IMR-90 (cell line): Measurements from ENCODE around the gene RAB23. TPM values are rescaled to one million over a fixed set of nuclear protein-coding genes. Genes with fewer than 3 reads are reported as not detected.

Experiments
- RAD21 ChIP-seq: IDR thresholded peaks from 2 replicates; pipeline ENCODE4 v1.6.1; 2012; ENCODE audit warnings: low read length, improper control_type of control experiment
- RCOR1 ChIP-seq: IDR thresholded peaks from 2 replicates; pipeline ENCODE4 v1.6.1; 2012; ENCODE audit warnings: mild to moderate bottlenecking, low read length, improper control_type of control experiment; ENCODE audit not compliant: insufficient replicate concordance
- RFX5 ChIP-seq: IDR thresholded peaks from 2 replicates; pipeline ENCODE4 v1.8.0; 2012; ENCODE audit warnings: low read depth, mild to moderate bottlenecking, low read length, moderate library complexity
- polyA plus RNA-seq, 3 experiments: library from polyadenylated mRNA; depleted of rRNA; stranded (reverse); fragments of >200 nt; gene quantifications; 2 replicates each; pipeline ENCODE4 v1.2.3, GENCODE V29; 2012; ENCODE audit warnings: low replicate concordance in 1 of 3
- total RNA-seq: library from RNA; depleted of rRNA; stranded (reverse); fragments of >200 nt; gene quantifications from 2 replicates; pipeline ENCODE4 v1.2.3, GENCODE V29; 2012
- TF ChIP-seq, protein P1 (sequence below): conservative IDR thresholded peaks from 2 replicates; pipeline ENCODE4 v1.5.1; 2012; ENCODE audit warnings: mild to moderate bottlenecking, low read depth, low read length, improper control_type of control experiment

Gene RAB23
- total and polyA plus RNA-seq, 2 of the 4 experiments (the other 2 are of a cell fraction) = 10.8 to 13.3 TPM

DNA sequence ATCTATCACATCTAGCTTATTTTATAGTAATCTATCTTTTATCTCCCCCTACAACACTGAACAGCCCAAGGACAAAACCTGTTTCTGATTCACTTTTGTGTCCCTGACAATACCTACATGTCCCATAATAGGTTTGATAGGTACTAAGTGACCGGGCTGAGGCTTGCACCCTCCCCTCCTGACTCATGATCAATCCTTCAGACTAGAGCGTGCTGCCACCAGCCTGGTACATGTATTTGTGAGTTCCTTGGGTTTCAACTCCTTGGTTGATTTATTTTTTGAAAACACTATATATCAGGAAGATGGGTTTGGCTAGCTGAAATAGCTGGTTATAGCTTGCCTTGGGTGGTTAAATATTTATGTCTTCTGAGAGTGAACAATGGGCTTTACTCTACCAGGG is 41.6 kb upstream of the RAB23 start (continued):
- TF ChIP-seq, protein P1, sequence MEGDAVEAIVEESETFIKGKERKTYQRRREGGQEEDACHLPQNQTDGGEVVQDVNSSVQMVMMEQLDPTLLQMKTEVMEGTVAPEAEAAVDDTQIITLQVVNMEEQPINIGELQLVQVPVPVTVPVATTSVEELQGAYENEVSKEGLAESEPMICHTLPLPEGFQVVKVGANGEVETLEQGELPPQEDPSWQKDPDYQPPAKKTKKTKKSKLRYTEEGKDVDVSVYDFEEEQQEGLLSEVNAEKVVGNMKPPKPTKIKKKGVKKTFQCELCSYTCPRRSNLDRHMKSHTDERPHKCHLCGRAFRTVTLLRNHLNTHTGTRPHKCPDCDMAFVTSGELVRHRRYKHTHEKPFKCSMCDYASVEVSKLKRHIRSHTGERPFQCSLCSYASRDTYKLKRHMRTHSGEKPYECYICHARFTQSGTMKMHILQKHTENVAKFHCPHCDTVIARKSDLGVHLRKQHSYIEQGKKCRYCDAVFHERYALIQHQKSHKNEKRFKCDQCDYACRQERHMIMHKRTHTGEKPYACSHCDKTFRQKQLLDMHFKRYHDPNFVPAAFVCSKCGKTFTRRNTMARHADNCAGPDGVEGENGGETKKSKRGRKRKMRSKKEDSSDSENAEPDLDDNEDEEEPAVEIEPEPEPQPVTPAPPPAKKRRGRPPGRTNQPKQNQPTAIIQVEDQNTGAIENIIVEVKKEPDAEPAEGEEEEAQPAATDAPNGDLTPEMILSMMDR = no peak
- TF ChIP-seq RCOR1 = no peak
- TF ChIP-seq RAD21 = no peak
- no peak for TF ChIP-seq RFX5
